AML-193 (cell line): ENCODE results near the gene ERCC4.

Experiments
- DNase-seq, 2 experiments: peaks; one replicate each; lab custom pipeline; 2025; lab: John Stamatoyannopoulos, UW

The ERCC4 gene

GRCh38 chr16:13911306-13911705, 8.6 kb upstream of the ERCC4 start:
- DNase-seq = no peak

GRCh38 chr16:13911871-13912270, 8.1 kb upstream of the ERCC4 start:
- no peak for DNase-seq

DNA sequence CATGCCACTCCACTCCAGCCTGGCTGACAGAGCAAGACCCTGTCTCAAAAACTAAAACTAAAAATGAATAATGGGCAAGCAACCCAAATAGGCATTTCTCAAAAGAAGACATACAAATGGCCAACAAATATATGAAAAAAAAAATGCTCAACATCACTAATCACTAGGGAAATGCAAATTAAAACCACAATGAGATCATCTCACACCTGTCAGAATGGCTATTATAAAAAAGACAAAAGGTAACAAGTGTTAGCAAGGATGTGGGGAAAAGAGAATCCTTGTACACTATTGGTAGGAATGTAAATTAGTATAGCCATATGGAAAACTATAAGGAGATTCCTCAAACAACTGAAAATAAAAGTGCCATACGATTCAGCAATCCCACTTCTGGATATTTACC, 7.1 kb upstream of the ERCC4 start:
- DNase-seq = no peak

DNA sequence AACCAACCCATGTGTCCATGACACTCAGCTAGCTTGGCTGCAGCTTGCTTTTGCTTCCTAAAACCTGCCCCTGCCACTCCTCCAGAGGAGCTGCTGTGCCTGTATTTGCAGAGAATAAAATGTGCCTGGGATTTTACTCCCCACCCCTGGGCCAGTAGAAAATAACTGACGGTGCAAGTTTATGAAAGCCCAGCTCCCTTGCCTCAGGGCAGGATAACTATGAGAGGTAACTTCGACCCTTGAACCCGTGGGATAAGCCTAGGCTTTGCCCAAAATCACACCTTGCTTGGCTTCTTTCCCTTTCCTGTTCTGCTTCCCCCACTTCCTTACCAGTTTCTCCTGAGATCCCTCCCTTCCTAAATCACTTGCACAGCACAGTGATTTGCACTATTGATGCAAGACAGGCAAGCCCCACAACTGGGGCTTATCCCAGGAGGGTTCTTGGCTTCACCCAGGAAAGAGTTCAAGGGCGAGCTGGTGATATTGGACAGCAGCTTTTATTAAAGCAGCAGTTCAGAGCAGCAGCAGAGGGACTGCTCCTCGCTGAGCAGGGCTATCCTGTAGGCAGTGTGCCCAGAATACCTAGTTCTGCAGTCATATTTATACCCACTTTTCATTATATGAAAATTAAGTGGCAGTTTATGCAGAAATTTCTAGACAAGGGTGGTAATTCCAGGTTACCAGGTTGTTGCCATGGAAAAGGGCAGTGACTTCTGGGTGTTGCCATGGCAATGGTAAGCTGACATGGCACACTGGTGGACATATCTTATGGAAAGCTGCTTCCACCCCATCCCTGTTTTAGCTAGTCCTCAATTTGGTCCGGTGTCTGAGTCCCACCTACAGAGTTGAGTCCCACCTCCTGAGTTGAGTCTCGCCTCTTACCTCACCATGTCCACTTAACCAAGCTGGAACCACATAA, 6.3 kb upstream of the ERCC4 start:
- no peak for DNase-seq

- no peak for DNase-seq
Measured at GRCh38 chr16:13915033-13915635, 4.8 kb upstream of the ERCC4 start.

GRCh38 chr16:13919330-13919682, 648 bp upstream of the ERCC4 start:
- peak; percentile 64 to 67 for DNase-seq

DNA sequence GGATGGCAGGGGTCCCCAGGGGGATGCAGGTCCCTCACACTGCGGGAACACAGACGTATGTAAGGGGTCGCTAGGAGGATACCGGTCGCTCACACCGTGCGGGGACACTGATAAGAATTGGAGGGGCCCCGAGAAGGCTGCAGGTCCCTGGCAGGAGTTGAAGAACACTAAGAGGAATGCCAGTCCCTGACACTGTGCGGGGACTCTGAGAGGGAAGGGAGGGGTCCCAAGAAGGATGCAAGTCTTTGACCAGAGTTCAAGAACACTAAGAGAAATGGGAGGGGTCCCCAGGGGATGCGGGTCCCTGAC, 510 bp downstream of the ERCC4 start:
- DNase-seq = no peak

DNA sequence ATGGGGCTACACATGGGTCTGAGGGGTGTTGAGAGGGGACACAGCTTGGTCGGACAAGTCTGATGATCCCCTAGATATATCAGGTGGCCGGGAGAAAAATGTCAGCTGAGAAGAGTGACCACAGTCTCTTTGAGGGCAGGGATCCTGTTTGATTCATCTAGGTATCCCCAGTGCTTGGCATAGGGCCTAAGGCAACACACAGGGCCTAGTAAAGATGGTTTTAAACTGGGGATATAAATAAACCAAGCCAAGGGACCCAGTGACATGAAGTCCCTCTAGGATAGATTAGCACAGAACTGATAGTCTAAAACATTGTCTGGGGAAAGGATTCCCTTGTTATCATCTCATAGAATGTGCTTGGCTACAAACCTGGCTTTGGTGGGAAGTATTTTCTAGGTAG, 1.4 kb downstream of the ERCC4 start:
- no peak for DNase-seq

DNA sequence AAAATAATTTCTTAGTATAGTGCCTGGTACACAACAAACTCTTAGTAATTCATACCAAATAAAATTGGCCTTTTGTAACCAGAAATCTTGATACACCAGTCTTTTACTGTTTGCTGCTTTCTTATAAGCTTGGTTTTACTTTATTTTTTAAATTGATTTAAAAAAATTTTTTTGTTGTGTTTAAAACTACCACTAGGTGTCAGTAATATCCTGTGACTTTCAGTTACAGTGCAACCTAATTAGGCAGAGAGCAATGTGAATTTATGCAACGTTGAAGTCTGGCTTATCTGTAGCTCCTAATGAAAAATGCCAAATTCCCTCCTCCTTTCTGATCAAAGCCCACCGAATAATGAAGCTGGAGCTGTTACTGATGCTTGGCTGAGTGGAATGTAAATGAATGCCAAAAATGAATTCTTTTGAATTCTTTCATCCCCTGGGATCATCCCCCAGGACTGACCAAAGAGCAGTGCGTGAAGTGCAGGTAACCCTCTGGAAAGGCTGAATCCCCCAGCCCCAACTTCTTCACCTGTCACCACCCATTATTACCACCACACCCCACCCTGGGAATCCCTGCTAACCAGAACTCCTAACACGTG, 3.8 kb downstream of the ERCC4 start:
- peak; percentile 73 to 79 for DNase-seq

GRCh38 chr16:13926464-13926863, 6.5 kb downstream of the ERCC4 start:
- no peak for DNase-seq

DNA sequence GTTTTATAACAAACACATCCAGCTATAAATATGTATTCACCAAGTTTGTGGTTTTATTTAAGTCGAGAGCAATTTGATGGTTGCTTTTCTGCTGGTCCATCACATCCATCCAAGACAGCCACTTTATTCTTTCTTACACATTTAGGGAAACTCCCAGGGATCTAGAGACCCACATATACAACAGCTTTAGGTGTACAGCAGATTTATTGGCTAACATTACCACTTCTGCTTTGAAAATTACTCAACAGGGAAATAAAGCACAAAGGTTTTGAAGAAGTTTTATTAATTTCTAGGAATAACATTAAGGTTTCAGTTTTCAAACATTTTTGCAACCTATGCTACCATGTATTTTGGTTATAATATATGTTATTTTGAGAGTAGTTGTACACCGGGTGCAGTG, 6.9 kb downstream of the ERCC4 start:
- DNase-seq = peak in 1 of 2 experiments; percentile 20

- DNase-seq = no peak
Measured at GRCh38 chr16:13928646-13929045, 8.7 kb downstream of the ERCC4 start.

DNA sequence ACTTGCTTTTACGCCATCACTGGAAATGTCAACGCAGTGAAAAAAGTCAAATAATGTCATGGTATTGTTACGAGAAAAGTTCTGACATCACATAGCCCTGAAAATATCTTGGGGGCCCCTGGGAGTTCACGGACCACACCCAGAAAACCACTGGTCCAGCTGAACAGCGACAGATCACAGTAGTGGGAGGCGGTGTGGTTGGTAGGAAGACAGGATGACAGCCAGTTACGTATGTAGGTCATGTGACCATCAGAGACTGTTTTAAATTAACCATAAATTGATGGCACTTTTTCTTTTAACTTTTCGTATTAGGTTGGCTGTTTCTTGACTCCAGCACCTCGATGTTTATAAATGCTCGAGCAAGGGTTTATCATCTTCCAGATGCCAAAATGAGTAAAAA, 11.9 kb downstream of the ERCC4 start:
- DNase-seq = no peak

DNA sequence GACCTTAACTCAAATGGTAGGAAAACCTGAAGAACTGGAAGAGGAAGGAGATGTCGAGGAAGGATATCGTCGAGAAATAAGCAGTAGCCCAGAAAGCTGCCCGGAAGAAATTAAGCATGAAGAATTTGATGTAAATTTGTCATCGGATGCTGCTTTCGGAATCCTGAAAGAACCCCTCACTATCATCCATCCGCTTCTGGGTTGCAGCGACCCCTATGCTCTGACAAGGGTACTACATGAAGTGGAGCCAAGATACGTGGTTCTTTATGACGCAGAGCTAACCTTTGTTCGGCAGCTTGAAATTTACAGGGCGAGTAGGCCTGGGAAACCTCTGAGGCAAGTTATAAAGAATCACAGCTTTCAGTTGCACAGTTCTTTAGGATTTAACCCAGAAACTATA, 15.5 kb downstream of the ERCC4 start:
- DNase-seq = no peak

GRCh38 chr16:13936155-13936554, 16.2 kb downstream of the ERCC4 start:
- DNase-seq = no peak

GRCh38 chr16:13936596-13937081, 16.7 kb downstream of the ERCC4 start:
- DNase-seq = peak in 1 of 2 experiments; percentile 20

DNA sequence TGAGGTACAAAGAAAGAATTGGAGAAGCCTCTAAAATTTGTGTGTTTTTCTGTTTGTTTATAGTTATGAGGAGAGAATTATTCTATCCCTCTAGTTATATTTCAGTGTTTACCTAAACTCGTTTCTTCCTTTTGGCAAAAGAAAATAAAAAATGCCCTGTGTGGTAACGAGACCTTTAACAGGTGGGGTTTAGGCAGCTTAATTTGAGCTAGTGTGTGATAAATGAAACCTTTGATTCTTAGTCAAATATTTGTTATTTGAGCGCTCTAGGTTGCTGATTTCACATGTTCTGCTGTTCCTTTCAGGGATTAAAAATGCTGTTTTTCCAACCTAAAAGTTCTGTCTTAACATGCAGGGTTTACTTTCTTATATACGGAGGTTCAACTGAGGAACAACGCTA, 17.5 kb downstream of the ERCC4 start:
- no peak for DNase-seq

- DNase-seq = no peak
Measured at GRCh38 chr16:13938480-13938879, 18.5 kb downstream of the ERCC4 start.

DNA sequence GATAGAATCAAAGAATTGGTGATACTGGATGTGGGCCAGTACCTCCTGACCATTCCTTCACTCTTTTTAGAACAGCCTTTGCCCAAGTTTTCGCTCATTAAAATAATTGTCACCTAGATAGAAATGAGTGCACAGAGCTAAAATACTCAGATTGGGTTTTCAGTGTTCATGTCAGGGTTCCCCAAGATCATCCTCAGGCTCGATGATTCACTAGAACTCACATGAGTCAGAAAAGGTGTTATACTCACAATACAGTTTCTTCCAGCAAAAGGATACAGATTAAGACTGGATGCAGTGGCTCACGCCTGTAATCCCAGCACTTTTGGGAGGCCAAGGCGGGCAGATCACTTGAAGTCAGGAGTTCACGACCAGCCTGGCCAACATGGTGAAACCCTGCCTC, 19.9 kb downstream of the ERCC4 start:
- DNase-seq = no peak

DNA sequence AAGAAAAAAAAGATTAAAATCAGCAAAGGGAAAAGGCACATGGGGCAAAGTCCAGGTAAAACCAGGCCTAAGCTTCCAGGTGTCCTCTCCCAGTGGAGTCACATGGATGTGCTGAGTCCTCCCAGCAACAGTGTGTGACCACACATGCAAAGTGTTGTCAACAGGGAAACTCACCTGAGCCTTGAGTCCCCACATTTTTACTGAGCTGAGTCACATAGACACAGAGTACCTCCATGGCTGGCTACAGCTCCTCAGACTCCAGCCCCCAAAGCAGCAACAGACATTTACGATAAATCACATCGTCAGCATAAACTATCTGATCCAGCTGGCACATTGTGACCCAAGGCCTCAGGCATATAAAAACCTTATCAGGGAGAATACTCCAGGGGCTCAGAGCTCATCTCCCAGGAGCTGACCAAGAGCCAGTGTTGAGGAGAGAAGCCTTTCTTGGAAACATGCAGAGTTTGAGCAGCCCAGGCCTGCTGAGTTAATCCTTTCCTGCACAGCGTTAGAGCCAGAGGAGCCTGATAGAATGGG, 20.5 kb downstream of the ERCC4 start:
- no peak for DNase-seq

GRCh38 chr16:13944816-13945215, 24.9 kb downstream of the ERCC4 start:
- DNase-seq = no peak

DNA sequence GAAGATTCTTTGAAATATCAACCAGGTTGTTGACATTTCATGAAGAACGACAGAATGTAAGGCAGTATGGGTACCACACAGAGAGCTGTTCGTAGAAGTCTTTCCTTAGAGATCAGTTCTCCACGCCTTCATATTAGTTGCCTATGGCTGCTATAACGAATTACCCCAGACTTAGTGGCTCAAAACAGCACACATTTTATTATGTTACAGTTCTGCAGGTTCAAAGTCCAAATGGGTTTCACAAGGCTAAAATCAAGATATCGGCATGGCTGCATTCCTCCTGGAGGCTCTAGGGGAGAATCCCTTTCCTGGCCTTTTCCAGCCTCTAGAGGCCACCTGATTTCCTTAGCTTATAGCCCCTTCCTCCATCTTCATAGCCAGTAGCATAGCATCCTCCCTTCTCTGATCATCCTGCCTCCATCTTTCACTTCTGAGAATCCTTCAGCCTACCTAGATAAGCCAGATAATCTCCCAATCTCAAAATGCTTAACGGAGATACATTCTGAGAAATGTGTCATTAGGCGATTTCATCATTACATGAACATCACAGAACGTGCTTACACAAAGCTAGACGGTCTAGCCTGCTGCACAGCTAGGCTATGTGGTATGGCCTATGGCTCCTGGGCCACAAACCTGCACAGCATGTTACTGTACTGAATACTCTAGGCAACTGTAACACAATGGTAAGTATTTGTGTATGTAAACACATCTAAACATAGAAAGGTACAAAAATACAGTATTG, 26.0 kb downstream of the ERCC4 start:
- no peak for DNase-seq
